Measurements from ENCODE around the gene ACOT13.
"Not testable (repeated sequence)": the region's sequence is repeated elsewhere in the genome, so short reads cannot be mapped to it uniquely, and the experiment has no call there.

Gene ACOT13

GRCh38 chr6:24662236-24662635 is 4.6 kb upstream of the ACOT13 start:
- DNase-seq (ENCODE audit: low read depth in 2 of 2) = no peak

GRCh38 chr6:24663189-24663588 is 3.7 kb upstream of the ACOT13 start:
- no peak for DNase-seq (ENCODE audit: low read depth in 2 of 2)

- DNase-seq (ENCODE audit: low read depth in 2 of 2) = no peak
These were observed 2.6 kb upstream of the ACOT13 start for GRCh38 chr6:24664046-24664987.

DNA sequence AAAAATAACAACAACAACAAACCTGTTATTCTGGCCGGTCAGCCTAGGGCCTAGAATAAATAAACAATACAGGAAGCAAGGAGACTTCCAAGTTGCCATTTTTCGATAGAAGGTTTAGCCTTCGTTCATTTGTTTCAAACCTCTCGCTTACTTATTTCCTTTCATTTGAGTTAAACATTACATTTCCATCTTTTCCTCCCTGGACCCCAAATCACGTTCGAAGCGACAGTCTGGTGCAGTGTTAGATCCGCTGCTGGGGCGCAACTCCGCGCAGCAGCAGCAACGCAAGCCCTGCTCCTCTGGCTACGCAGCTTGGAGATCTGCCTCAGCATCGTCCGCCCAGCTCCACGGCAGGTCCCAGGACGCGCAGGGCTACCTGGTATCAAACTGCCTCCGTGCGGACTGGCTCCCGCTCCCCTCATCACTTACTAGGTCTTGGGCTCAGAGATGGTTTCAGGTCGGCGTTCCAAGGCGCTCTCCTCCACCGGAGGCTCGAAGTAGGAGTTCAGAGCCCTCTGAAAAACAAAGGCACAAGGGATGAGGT is 708 bp upstream of the ACOT13 start:
- peak; percentile 18 to 25 for DNase-seq (ENCODE audit: low read depth in 2 of 2)

DNA sequence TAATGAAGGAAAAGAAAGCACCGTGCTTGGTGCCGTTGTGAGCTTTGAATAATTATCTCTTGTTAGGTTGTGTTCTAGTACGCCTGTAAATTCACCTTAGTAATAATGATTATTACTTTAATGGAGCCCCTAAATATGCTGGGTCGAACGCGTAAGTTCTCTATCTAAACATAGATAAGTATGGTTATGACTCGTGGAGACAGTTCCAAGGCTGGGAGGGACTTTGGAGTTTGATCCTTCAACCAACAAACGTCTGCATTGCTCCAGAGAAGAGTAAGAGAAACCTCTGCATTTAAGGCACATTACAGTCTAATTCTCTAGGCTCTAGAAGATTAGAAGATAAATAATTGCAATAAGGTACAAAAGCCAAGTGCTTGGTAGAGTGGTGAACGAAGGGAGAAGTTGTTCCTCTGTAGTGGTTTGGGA is 514 bp downstream of the ACOT13 start:
- DNase-seq (ENCODE audit: low read depth in 2 of 2) = no peak

DNA sequence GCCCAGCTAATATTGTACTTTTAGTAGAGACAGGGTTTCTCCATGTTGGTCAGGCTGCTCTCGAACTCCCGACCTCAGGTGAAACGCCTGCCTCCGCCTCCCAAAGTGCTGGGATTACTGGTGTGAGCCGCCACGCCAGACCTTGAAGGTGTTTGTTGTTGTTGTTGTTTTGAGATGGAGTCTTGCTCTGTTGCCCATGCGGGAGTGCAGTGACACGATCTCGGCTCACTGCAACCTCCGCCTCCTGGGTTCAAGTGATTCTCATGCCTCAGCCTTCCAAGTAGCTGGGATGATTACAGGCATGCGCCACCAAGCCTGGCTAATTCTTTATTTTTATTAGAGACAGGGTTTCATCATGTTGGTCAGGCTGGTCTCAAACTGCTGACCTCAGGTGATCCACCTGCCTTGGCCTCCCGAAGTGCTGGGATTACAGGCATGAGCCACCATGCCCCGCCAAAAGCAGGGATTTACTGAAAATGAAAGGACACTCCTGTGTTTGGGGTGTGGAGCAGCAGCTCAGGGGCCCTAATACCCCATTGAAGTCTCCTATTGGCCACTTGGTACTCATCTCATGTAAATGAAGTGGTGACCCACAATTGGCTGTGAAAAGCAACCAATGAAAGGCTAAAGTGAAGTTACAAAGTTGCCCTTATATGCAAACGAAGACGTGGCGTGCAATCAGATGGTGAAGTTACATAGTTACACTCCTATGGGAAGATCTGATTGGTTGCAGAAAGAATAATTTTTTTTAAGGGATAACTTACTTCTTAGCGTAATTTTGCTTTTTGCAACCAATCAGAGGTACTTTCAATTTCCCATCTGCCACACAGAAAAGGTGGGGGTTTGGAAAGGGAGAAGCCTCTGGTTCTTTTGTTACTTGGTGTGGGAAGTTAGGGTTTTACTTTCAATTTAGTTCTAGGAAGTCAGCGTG is 1.5 kb downstream of the ACOT13 start:
- not testable (repeated sequence) for DNase-seq (ENCODE audit: low read depth in 2 of 2)

DNA sequence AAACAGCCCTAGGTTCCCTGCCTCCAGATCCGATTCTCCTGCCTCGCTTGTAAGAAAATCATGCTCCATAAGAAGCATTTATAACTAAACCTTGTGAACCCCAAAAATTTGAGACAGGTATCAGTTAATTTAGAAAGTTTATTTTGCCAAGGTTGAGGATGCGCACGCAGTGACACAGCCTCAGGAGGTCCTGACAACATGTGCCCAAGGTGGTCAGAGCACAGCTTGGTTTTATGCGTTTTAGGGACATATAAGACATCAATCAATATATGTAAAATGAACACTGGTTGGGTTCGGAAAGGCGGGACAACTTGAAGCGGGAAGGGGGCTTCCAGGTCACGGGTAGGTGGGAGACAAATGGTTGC is 2.1 kb downstream of the ACOT13 start:
- DNase-seq (ENCODE audit: low read depth in 2 of 2) = no peak

GRCh38 chr6:24670492-24670891 is 3.6 kb downstream of the ACOT13 start:
- not testable (repeated sequence) for DNase-seq (ENCODE audit: low read depth in 2 of 2)

GRCh38 chr6:24671077-24671476 is 4.2 kb downstream of the ACOT13 start:
- DNase-seq (ENCODE audit: low read depth in 2 of 2) = not testable (repeated sequence)

GRCh38 chr6:24672620-24673182 is 5.8 kb downstream of the ACOT13 start:
- no peak for DNase-seq (ENCODE audit: low read depth in 2 of 2)

DNA sequence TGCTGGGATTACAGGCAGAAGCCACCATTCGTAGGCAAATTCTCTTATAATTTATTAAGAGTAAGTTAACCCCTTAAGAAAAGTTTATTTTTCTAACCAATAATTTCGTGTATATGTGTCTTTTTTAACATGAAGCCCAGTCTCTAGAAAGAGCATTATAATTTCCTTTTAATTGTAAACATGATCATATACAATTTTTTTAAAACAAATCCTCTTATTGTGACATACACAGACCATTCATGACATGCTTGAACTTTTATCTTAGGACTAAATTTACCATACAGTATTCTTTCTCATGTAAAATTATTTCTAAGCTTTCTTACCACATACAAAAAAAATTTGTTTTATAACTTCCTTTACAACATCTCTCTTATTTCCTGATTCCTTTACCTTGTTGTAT is 6.7 kb downstream of the ACOT13 start:
- DNase-seq (ENCODE audit: low read depth in 2 of 2) = no peak

DNA sequence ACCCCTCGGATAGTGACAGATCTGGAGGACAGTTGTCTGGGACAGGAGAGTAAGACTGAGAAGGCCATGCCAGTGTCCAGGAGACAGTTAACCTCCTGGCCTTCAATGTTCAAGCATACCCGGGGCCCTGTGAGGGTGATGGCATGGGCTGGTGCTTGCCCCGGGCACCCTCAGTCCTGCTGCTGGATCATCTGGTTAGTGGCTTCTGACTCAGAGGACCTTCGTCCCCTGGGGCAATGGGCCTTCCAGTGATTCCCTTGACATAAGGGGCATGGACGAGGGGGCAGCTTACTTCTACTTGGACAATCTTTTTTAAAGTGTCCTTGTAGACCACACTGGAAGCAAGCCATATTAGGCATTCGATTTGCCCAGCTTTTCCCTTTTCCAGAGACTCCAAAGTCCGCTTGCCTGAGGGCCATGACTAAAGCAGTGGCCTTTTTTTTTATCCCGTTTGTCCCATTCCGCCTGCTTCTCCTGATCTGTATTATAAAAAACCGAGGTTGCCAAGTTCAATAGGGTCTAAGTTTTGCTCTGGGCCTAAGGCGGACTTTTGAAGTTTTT is 12.0 kb downstream of the ACOT13 start:
- not testable (repeated sequence) for DNase-seq (ENCODE audit: low read depth in 2 of 2)

DNA sequence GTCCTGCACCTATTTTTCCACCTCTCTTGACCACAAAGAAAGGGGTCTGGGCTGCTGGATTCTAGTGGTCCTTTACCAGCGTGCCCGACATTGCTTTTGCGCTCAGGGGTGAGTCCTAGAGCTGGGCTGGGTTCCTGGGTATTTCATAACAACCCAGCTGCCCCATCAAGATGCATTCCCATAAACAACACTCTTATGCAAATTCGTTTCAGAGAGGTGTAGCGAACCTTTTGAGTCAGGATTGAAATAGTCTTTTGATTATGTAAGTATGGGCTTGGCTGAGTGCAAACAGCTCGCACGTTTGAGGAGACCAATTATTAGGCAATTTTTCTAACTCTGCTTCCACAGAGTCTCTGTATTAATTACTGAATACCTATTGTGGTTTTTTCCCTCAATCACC is 13.7 kb downstream of the ACOT13 start:
- DNase-seq (ENCODE audit: low read depth in 2 of 2) = no peak

DNA sequence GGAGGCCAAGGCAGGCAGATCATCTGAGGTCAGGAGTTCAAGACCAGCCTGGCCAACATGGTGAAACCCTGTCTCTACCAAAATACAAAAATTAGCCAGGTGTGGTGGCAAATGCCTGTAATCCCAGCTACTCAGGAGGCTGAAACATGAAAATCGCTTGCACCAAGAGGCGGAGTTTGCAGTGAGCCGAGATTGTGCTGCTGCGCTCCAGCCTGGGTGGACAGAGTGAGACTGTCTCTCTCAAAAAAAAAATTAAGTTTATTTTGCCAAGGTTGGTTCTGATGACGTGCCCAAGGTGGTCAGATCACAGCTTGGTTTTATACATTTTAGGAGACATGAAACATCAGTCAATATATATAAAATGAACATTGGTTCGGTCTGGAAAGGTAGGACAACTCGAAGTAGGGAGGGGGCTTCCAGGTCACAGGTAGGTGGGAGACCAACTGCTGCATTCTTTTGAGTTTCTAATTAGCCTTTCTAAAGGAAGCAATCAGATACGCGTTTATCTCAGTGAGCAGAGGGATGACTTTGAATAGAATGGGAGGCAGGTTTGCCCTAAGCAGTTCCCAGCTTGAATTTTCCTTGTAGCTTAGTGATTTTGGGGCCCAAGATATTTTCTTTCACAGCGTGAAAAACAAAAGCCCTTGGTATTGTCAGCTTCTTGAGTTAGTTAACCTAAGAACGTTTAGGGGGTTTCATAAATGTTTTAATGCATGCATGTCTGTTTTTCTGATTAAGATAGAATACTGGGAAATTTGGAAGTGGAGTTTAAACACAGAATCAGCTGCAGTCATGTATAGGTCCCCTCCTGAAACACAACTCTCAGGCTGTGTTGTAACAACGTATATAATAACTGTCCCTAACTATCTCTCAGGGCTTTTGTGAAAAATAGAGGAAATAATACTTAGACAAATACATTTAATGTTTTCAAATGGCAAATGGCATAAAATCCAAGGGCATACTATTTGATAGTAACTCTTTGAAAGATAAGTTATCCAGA is 16.7 kb downstream of the ACOT13 start:
- no peak for DNase-seq (ENCODE audit: low read depth in 2 of 2)

GRCh38 chr6:24686408-24686807 is 19.5 kb downstream of the ACOT13 start:
- no peak for DNase-seq (ENCODE audit: low read depth in 2 of 2)

GRCh38 chr6:24686946-24687345 is 20.1 kb downstream of the ACOT13 start:
- DNase-seq (ENCODE audit: low read depth in 2 of 2) = no peak

- no peak for DNase-seq (ENCODE audit: low read depth in 2 of 2)
These were observed 23.1 kb downstream of the ACOT13 start for GRCh38 chr6:24689964-24690363.

GRCh38 chr6:24690593-24690992 is 23.7 kb downstream of the ACOT13 start:
- DNase-seq (ENCODE audit: low read depth in 2 of 2) = no peak

GRCh38 chr6:24691550-24691949 is 24.7 kb downstream of the ACOT13 start:
- no peak for DNase-seq (ENCODE audit: low read depth in 2 of 2)

- no peak for DNase-seq (ENCODE audit: low read depth in 2 of 2)
These were observed 25.1 kb downstream of the ACOT13 start for GRCh38 chr6:24692003-24692402.
